HEK293T (cell line): ENCODE results near the gene SH3RF3.

ENCODE experiments used
- BHLHE40 ChIP-seq: fragments of 450-650 bp; IDR thresholded peaks from 2 replicates; pipeline ENCODE4 v1.6.1; 2016; ENCODE audit warnings: mild to moderate bottlenecking, moderate library complexity, borderline replicate concordance
- FOXA1 ChIP-seq: fragments of 450-650 bp; IDR thresholded peaks from 2 replicates; pipeline ENCODE4 v1.6.1; 2016; ENCODE audit warnings: mild to moderate bottlenecking
- FOXM1 ChIP-seq: fragments of 450-650 bp; IDR thresholded peaks from 2 replicates; pipeline ENCODE4 v1.6.1; 2017; ENCODE audit warnings: mild to moderate bottlenecking, borderline replicate concordance
- LEF1 ChIP-seq: fragments of 450-650 bp; IDR thresholded peaks from 2 replicates; pipeline ENCODE4 v1.6.1; 2017; ENCODE audit warnings: mild to moderate bottlenecking, borderline replicate concordance
- SP1 ChIP-seq: fragments of 450-650 bp; IDR thresholded peaks from 2 replicates; pipeline ENCODE4 v1.6.1; 2017
- SUZ12 ChIP-seq: fragments of 450-650 bp; IDR thresholded peaks from 2 replicates; pipeline ENCODE4 v1.6.1; 2016; ENCODE audit warnings: mild to moderate bottlenecking
- TF ChIP-seq, protein P1 (sequence below): fragments of 450-650 bp; IDR thresholded peaks from 2 replicates; pipeline ENCODE4 v1.6.1; 2016

DNA sequence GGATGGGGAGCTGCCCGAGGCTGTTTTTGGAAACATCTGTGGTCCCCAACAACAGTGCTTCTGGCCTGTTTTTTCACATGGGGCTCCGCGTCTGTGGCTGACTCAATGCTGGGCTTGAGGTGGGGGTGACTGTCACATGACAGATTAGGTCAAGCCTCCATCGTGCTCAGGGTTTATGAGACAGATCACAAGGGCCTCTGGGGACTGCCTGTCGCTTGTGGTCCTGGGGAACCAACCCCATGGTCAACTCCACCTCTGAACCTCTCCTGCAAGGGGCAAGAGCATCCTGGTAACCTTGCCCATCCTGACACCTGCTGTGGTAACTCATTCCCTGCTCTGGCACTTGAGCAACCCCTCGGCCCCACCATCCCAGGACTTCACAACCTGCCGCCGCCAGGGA, 47.6 kb upstream of the SH3RF3 start:
- TF ChIP-seq FOXA1: no peak
- TF ChIP-seq SP1: no peak
- TF ChIP-seq SUZ12: no peak
- TF ChIP-seq, protein P1, sequence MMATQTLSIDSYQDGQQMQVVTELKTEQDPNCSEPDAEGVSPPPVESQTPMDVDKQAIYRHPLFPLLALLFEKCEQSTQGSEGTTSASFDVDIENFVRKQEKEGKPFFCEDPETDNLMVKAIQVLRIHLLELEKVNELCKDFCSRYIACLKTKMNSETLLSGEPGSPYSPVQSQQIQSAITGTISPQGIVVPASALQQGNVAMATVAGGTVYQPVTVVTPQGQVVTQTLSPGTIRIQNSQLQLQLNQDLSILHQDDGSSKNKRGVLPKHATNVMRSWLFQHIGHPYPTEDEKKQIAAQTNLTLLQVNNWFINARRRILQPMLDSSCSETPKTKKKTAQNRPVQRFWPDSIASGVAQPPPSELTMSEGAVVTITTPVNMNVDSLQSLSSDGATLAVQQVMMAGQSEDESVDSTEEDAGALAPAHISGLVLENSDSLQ: no peak
- TF ChIP-seq LEF1: no peak
- TF ChIP-seq BHLHE40: no peak
- no peak for TF ChIP-seq FOXM1
